H1 (cell line): Measurements from ENCODE around the gene TMPO. TPM values are rescaled to one million over a fixed set of nuclear protein-coding genes. Genes with fewer than 3 reads are reported as not detected.

Experiments used
- CTCF ChIA-PET: fragments of 300-600 bp; sonication (Branson Sonifier 250); formaldehyde crosslinking; loops from one replicate; lab custom pipeline; 2021; ENCODE audit not compliant: partially characterized antibody; lab: Charles Lee
- POLR2A ChIA-PET: fragments of 300-600 bp; sonication (Branson Sonifier 250); formaldehyde crosslinking; loops from one replicate; lab custom pipeline; 2021; ENCODE audit warnings: inconsistent platforms; ENCODE audit not compliant: partially characterized antibody; lab: Charles Lee
- DNase-seq, 2 experiments: peaks; one replicate each; pipeline versions ENCODE4 v3.0.0 to v3.0.0-alpha.2; 2010 to 2022; ENCODE audit warnings: low spot score in 2 of 2, low read depth in 1 of 2, mixed read lengths in 1 of 2
- FAIRE-seq: peaks from 2 replicates; lab custom pipeline; 2011; peaks lifted over from hg19 to GRCh38; lab: Jason Lieb, UNC
- H2AFZ ChIP-seq: 2 replicates; pipeline ENCODE4 v1.8.1; 2012; ENCODE audit warnings: low read length, inconsistent platforms
- H2AK5ac ChIP-seq: 2 replicates; pipeline ENCODE4 v1.6.1; 2013; ENCODE audit warnings: low read depth, low read length
- H2BK120ac ChIP-seq: replicated peaks from 2 replicates; pipeline ENCODE3; 2013; ENCODE audit warnings: low read depth, low read length, inconsistent platforms
- H2BK12ac ChIP-seq: 2 replicates; pipeline ENCODE4 v1.6.1; 2013; ENCODE audit warnings: low read depth, low read length
- H2BK15ac ChIP-seq: 2 replicates; pipeline ENCODE4 v1.6.1; 2013; ENCODE audit warnings: low read length
- H2BK20ac ChIP-seq: 2 replicates; pipeline ENCODE4 v1.6.1; 2013; ENCODE audit warnings: low read length
- H2BK5ac ChIP-seq: 2 replicates; pipeline ENCODE4 v1.6.1; 2013; ENCODE audit warnings: low read depth, low read length
- H3K14ac ChIP-seq: 2 replicates; pipeline ENCODE4 v1.6.1; 2013; ENCODE audit warnings: inconsistent platforms; ENCODE audit not compliant: insufficient read length
- H3K18ac ChIP-seq: 2 replicates; pipeline ENCODE4 v1.6.1; 2013; ENCODE audit warnings: low read length; ENCODE audit errors: extremely low read depth
- H3K23ac ChIP-seq: 2 replicates; pipeline ENCODE4 v1.6.1; 2013; ENCODE audit warnings: inconsistent platforms; ENCODE audit not compliant: insufficient read length
- H3K23me2 ChIP-seq: 2 replicates; pipeline ENCODE4 v1.6.1; 2013; ENCODE audit warnings: low read depth, low read length
- H3K27ac ChIP-seq: 2 replicates; pipeline ENCODE4 v1.6.1; 2011; ENCODE audit warnings: low read depth, low read length, inconsistent platforms
- H3K27me3 ChIP-seq, 4 experiments: replicated peaks in 1 of 4; 1 replicate in 1 of 4; 2 replicates in 3 of 4; pipeline versions ENCODE4 v1.6.1 to v1.8.1; 2011 to 2013; ENCODE audit warnings: low read length in 3 of 4, mild to moderate bottlenecking in 3 of 4, inconsistent platforms in 2 of 4, mixed read lengths in 2 of 4, moderate library complexity in 1 of 4; ENCODE audit not compliant: control insufficient read depth in 3 of 4, insufficient read depth in 3 of 4; ENCODE audit errors: extremely low read depth in 1 of 4
- H3K36me3 ChIP-seq, 4 experiments: 2 replicates each; pipeline versions ENCODE4 v1.6.1 to v1.8.1; 2011 to 2013; ENCODE audit warnings: mild to moderate bottlenecking in 4 of 4, low read length in 3 of 4, moderate library complexity in 2 of 4, control low read depth in 1 of 4, inconsistent platforms in 1 of 4; ENCODE audit not compliant: insufficient read depth in 4 of 4, control insufficient read depth in 2 of 4
- H3K4ac ChIP-seq: replicated peaks from 2 replicates; pipeline ENCODE3; 2013; ENCODE audit warnings: low read length, low read depth, mixed read lengths, inconsistent platforms; ENCODE audit not compliant: insufficient read length
- H3K4me1 ChIP-seq, 4 experiments: replicated peaks in 1 of 4; 1 replicate in 1 of 4; 2 replicates in 3 of 4; pipeline versions ENCODE4 v1.6.1 to v1.8.1; 2011 to 2013; ENCODE audit warnings: low read length in 3 of 4, inconsistent platforms in 2 of 4, mixed read lengths in 1 of 4; ENCODE audit not compliant: insufficient read depth in 4 of 4, control insufficient read depth in 3 of 4
- H3K4me2 ChIP-seq, 2 experiments: 2 replicates each; pipeline versions ENCODE4 v1.6.1 to v1.8.1; 2011 to 2013; ENCODE audit warnings: low read depth in 2 of 2, low read length in 2 of 2, control low read depth in 1 of 2, inconsistent platforms in 1 of 2, mild to moderate bottlenecking in 1 of 2; ENCODE audit not compliant: insufficient read depth in 1 of 2
- H3K4me3 ChIP-seq, 4 experiments: fragments of 200-600, 300-600 bp in 1 of 4; sonication (generic), shearing (Covaris generic), sonication (Bioruptor Twin) in 1 of 4; 2 replicates each; pipeline versions ENCODE4 v1.5.1 to v1.8.1; 2011 to 2016; ENCODE audit warnings: low read length in 4 of 4, low read depth in 3 of 4, control low read depth in 2 of 4, inconsistent platforms in 2 of 4, mild to moderate bottlenecking in 2 of 4, mixed read lengths in 1 of 4, moderate library complexity in 1 of 4; ENCODE audit not compliant: insufficient read depth in 2 of 4; ENCODE audit errors: extremely low read depth in 1 of 4
- H3K56ac ChIP-seq: replicated peaks from 2 replicates; pipeline ENCODE3; 2013; ENCODE audit warnings: low read depth, mild to moderate bottlenecking, mixed read lengths, low read length, inconsistent platforms; ENCODE audit not compliant: insufficient read length
- H3K79me1 ChIP-seq: 2 replicates; pipeline ENCODE4 v1.6.1; 2013; ENCODE audit warnings: low read depth, low read length, control low read depth
- H3K79me2 ChIP-seq, 2 experiments: 2 replicates each; pipeline versions ENCODE4 v1.6.1 to v1.8.1; 2012 to 2013; ENCODE audit warnings: low read length in 2 of 2, mild to moderate bottlenecking in 2 of 2, inconsistent platforms in 1 of 2; ENCODE audit not compliant: insufficient read depth in 2 of 2, control insufficient read depth in 1 of 2
- H3K9ac ChIP-seq, 4 experiments: replicated peaks in 1 of 4; 1 replicate in 1 of 4; 2 replicates in 3 of 4; pipeline versions ENCODE4 v1.6.1 to v1.8.1; 2011 to 2013; ENCODE audit warnings: low read depth in 3 of 4, low read length in 3 of 4, control low read depth in 2 of 4, mild to moderate bottlenecking in 2 of 4, moderate library complexity in 2 of 4, inconsistent platforms in 1 of 4; ENCODE audit errors: extremely low read depth in 1 of 4
- H3K9me3 ChIP-seq, 2 experiments: 2 replicates each; pipeline versions ENCODE4 v1.6.1 to v1.8.1; 2012 to 2013; ENCODE audit warnings: mild to moderate bottlenecking in 2 of 2, moderate library complexity in 2 of 2, control low read depth in 1 of 2, inconsistent platforms in 1 of 2, low read depth in 1 of 2, low read length in 1 of 2, mixed read lengths in 1 of 2; ENCODE audit not compliant: insufficient read depth in 2 of 2
- H4K20me1 ChIP-seq, 2 experiments: replicated peaks in 1 of 2; 2 replicates each; pipeline versions ENCODE3 to v1.8.1; 2011 to 2013; ENCODE audit warnings: inconsistent platforms in 2 of 2, low read length in 2 of 2, mild to moderate bottlenecking in 1 of 2; ENCODE audit not compliant: insufficient read depth in 2 of 2, control insufficient read depth in 1 of 2
- H4K5ac ChIP-seq: 2 replicates; pipeline ENCODE4 v1.6.1; 2013; ENCODE audit warnings: low read length, low read depth, mixed read lengths, inconsistent platforms; ENCODE audit not compliant: insufficient read length
- H4K8ac ChIP-seq: 2 replicates; pipeline ENCODE4 v1.8.0; 2013; ENCODE audit warnings: mild to moderate bottlenecking, moderate library complexity, low read length, inconsistent platforms; ENCODE audit not compliant: insufficient read depth; ENCODE audit errors: extremely low read depth
- H4K91ac ChIP-seq: replicated peaks from 2 replicates; pipeline ENCODE3; 2013; ENCODE audit warnings: low read length, mixed read lengths, inconsistent platforms; ENCODE audit not compliant: insufficient read length
- KDM1A ChIP-seq: fragments of 200-600, 300-600 bp; sonication (generic); IDR thresholded peaks from 2 replicates; pipeline ENCODE4 v1.7.1; 2016; ENCODE audit warnings: mild to moderate bottlenecking, low read length, borderline replicate concordance
- MAX ChIP-seq: IDR thresholded peaks from 2 replicates; pipeline ENCODE4 v1.6.1; 2012; ENCODE audit warnings: inconsistent platforms
- POLR2A ChIP-seq, 2 experiments: IDR thresholded peaks; 1 replicate in 1 of 2; 2 replicates in 1 of 2; pipeline ENCODE4 v1.6.1; 2011; ENCODE audit warnings: low read depth in 2 of 2, low read length in 2 of 2, mild to moderate bottlenecking in 2 of 2; ENCODE audit errors: control extremely low read depth in 1 of 2
- ZNF274 ChIP-seq: IDR thresholded peaks from 2 replicates; pipeline ENCODE4 v1.7.0; 2012; ENCODE audit warnings: low read length, borderline replicate concordance; ENCODE audit errors: extremely low read depth
- WGBS, 2 experiments: shearing (Covaris generic) in 1 of 2; methylation state at CpG; one replicate each; pipeline versions ENCODE4 v1.1.6 to v1.1.7; 2013 to 2015; ENCODE audit warnings: low lambda C conversion rate in 2 of 2, mixed read lengths in 2 of 2, inconsistent platforms in 1 of 2, low coverage in 1 of 2, missing lambda C conversion rate in 1 of 2; ENCODE audit not compliant: insufficient replicate concordance in 2 of 2, insufficient coverage in 1 of 2, insufficient read length in 1 of 2; ENCODE audit errors: extremely low coverage in 1 of 2, missing lambda C conversion rate in 1 of 2; 5-methylcytosine and 5-hydroxymethylcytosine counted together
- polyA plus RNA-seq, 7 experiments: library from polyadenylated mRNA; depleted of rRNA in 3 of 7; stranded (reverse) in 5 of 7; unstranded in 2 of 7; fragments of >200 nt in 5 of 7; fragments of 200-250 nt in 2 of 7; gene quantifications; 1 replicate in 5 of 7; 2 replicates in 1 of 7; 4 replicates in 1 of 7; pipeline versions ENCODE4 v1.2.1 to v1.2.3, GENCODE V29; 2011 to 2013; ENCODE audit warnings: missing spikeins in 2 of 7, mixed read lengths in 2 of 7
- total RNA-seq: library from RNA; stranded (reverse); fragmentation: NEBNext Ultra II Directional; extraction: Animal tissue kit (Norgen Biotek cat#: 25700); gene quantifications from 2 replicates; pipeline ENCODE4 v1.2.1, GENCODE V29; 2021

The TMPO gene
- total and polyA plus RNA-seq, 2 of the 8 experiments (the other 6 are each of a cell fraction or from before 2014, with no cell fraction given): 43.9 to 195 TPM

GRCh38 chr12:98485792-98486340 is 29.5 kb upstream of the TMPO start:
- Histone ChIP-seq H3K23ac (no peak overlapping the region), H3K9ac (no peak overlapping the region), H3K9me3 (no peaks in the 10 kb centered on the region), H2AFZ (no peak overlapping the region), H3K27me3 (no peaks in the 10 kb centered on the region), H2BK5ac (no peak overlapping the region), H4K91ac (no peak overlapping the region), H3K36me3 (no peaks in the 10 kb centered on the region), H2BK15ac (no peak overlapping the region), H2BK12ac (no peak overlapping the region), H3K27ac (no peak overlapping the region), H3K56ac (no peak overlapping the region), H3K4me3 (no peak overlapping the region), H3K79me1 (no peaks in the 10 kb centered on the region), H3K4me1 (peaks cover 2 to 12% (median 7%) of the 10 kb centered on the region in 4 experiments), H3K23me2 (no peaks in the 10 kb centered on the region), H3K4ac (no peak overlapping the region), H4K8ac (no peak overlapping the region), H2BK20ac (no peak overlapping the region), H3K79me2 (no peaks in the 10 kb centered on the region), H3K18ac (no peak overlapping the region), H3K4me2 (no peak overlapping the region), H2BK120ac (no peak overlapping the region), H4K20me1 (no peaks in the 10 kb centered on the region), H4K5ac (no peak overlapping the region), H2AK5ac (no peak overlapping the region), H3K14ac (no peak overlapping the region)
- DNase-seq (no peak), FAIRE-seq (no peak)
- CTCF ChIA-PET: no interaction called here
- TF ChIP-seq KDM1A: no peak
- TF ChIP-seq MAX: no peak
- TF ChIP-seq POLR2A (IDR thresholded peaks at IDR 0.05; ENCODE audit: control extremely low read depth in 1 of 2, low read depth in 2 of 2, low read length in 2 of 2): no peak
- TF ChIP-seq ZNF274: no peak
- 84% methylated on average over 6 of the region's 6 CpGs; no CpG with 5 or more reads in 1 of the 2 experiments for WGBS, 2 experiments
- POLR2A ChIA-PET: no interaction called here
